Spleen (tissue), 7 donors: ENCODE measurements around the gene ARMC12.

Experiments used
- CTCF ChIP-seq, 11 experiments: fragments of 200-600 bp in 7 of 11; fragments of 450-650 bp in 4 of 11; sonication (generic) in 4 of 11; IDR thresholded peaks in 8 of 11; conservative IDR thresholded peaks in 3 of 11; 1 replicate in 7 of 11; 2 replicates in 4 of 11; pipeline versions ENCODE4 v1.4.0 to v1.8.0; 2016 to 2021; ENCODE audit warnings: antibody characterized with exemption in 11 of 11, inconsistent platforms in 4 of 11, mild to moderate bottlenecking in 1 of 11
- POLR2A ChIP-seq, 3 donors: fragments of 450-650 bp; IDR thresholded peaks; one replicate each; pipeline ENCODE4 v1.5.1; 2017; ENCODE audit warnings: antibody characterized with exemption in 3 of 3, mild to moderate bottlenecking in 1 of 3
- donor health status: DM: no; HTN: no; CAD: no; lungs with moderate emphysema.
- donor health status: DM: no; HTN: no; CAD: no.
- donor health status: DM: no; HTN: no; CAD: no.

GRCh38 chr6:35776364-35777215 is 39.8 kb downstream of the ARMC12 start, which contains the start of gene CLPSL2:
- TF ChIP-seq CTCF (IDR thresholded peaks at IDR 0.05 in 8 of 11, conservative IDR thresholded peaks at IDR 0.05 in 3 of 11) (no peak), POLR2A (IDR thresholded peaks at IDR 0.05) (no peak)
